Measurements from ENCODE around the gene KRT4. TPM values are rescaled to one million over a fixed set of nuclear protein-coding genes. Genes with fewer than 3 reads are reported as not detected.

KRT4 gene
- total and polyA plus RNA-seq, 2 experiments from 2014 or later: not detected

- Histone ChIP-seq H3K27ac (no peak overlapping the region), H3K9me3 (ENCODE audit: low read depth) (no peaks in the 10 kb centered on the region), H3K4me1 (ENCODE audit: low read depth) (no peaks in the 10 kb centered on the region), H3K36me3 (no peaks in the 10 kb centered on the region), H3K4me3 (no peak overlapping the region), H3K27me3 (no peaks in the 10 kb centered on the region)
- no peak for DNase-seq (ENCODE audit: low read depth in 1 of 2, low spot score in 1 of 2)
- no peak for TF ChIP-seq CTCF (IDR thresholded peaks at IDR 0.05; ENCODE audit: low read depth, low read length)
These were observed 56.3 kb downstream of the KRT4 start for GRCh38 chr12:52757449-52758176.

Other genes with a start within 250 kb of the KRT4 start
- not detected in 2 replicates for gene KRT74, start 240.3 kb downstream of the KRT4 start, total RNA-seq
- not detected in 2 replicates for gene KRT74, start 240.3 kb downstream of the KRT4 start, polyA plus RNA-seq
- not detected in 2 replicates for gene KRT72, start 212.7 kb downstream of the KRT4 start, total RNA-seq
- not detected in 2 replicates for gene KRT72, start 212.7 kb downstream of the KRT4 start, polyA plus RNA-seq
- not detected in 2 replicates for gene KRT73, start 195.6 kb downstream of the KRT4 start, total RNA-seq
- gene KRT73, start 195.6 kb downstream of the KRT4 start, polyA plus RNA-seq: not detected in 2 replicates
- not detected in 2 replicates for gene KRT2, start 161.9 kb downstream of the KRT4 start, total RNA-seq
- gene KRT2, start 161.9 kb downstream of the KRT4 start, polyA plus RNA-seq: not detected in 2 replicates
- not detected in 2 replicates for gene KRT1, start 133.7 kb downstream of the KRT4 start, total RNA-seq
- gene KRT1, start 133.7 kb downstream of the KRT4 start, polyA plus RNA-seq: not detected in 2 replicates
- gene KRT77, start 110.6 kb downstream of the KRT4 start, total RNA-seq: not detected in 2 replicates
- not detected in 2 replicates for gene KRT77, start 110.6 kb downstream of the KRT4 start, polyA plus RNA-seq
- not detected in 2 replicates for gene KRT76, start 36.8 kb downstream of the KRT4 start, total RNA-seq
- not detected in 2 replicates for gene KRT76, start 36.8 kb downstream of the KRT4 start, polyA plus RNA-seq
- gene KRT3, start 18.0 kb downstream of the KRT4 start, total RNA-seq: not detected in 2 replicates
- not detected in 2 replicates for gene KRT3, start 18.0 kb downstream of the KRT4 start, polyA plus RNA-seq
- gene KRT79, start 20.2 kb upstream of the KRT4 start, total RNA-seq: not detected in 2 replicates
- gene KRT79, start 20.2 kb upstream of the KRT4 start, polyA plus RNA-seq: not detected in 2 replicates
- not detected in 2 replicates for gene KRT78, start 34.9 kb upstream of the KRT4 start, total RNA-seq
- not detected in 2 replicates for gene KRT78, start 34.9 kb upstream of the KRT4 start, polyA plus RNA-seq
- 480 and 946 TPM in 2 replicates for gene KRT8, start 91.0 kb upstream of the KRT4 start, total RNA-seq
- 728 and 1,480 TPM in 2 replicates for gene KRT8, start 91.0 kb upstream of the KRT4 start, polyA plus RNA-seq
- gene KRT18, start 135.0 kb upstream of the KRT4 start, total RNA-seq: 310 and 601 TPM in 2 replicates
- 472 and 838 TPM in 2 replicates for gene KRT18, start 135.0 kb upstream of the KRT4 start, polyA plus RNA-seq
- 374 and 722 TPM in 2 replicates for gene EIF4B, start 192.3 kb upstream of the KRT4 start, total RNA-seq
- 50.0 and 81.5 TPM in 2 replicates for gene EIF4B, start 192.3 kb upstream of the KRT4 start, polyA plus RNA-seq
- 3.9 and 4.5 TPM in 2 replicates for gene TNS2, start 235.9 kb upstream of the KRT4 start, total RNA-seq
- 2.2 and 5.1 TPM in 2 replicates for gene TNS2, start 235.9 kb upstream of the KRT4 start, polyA plus RNA-seq